ENCODE results near the gene FYN.
A peak's percentile ranks its signal among the peaks of the same experiment; 100 is the strongest.
"Not testable (repeated sequence)": the region's sequence is repeated elsewhere in the genome, so short reads cannot be mapped to it uniquely, and the experiment has no call there.

The FYN gene

DNA sequence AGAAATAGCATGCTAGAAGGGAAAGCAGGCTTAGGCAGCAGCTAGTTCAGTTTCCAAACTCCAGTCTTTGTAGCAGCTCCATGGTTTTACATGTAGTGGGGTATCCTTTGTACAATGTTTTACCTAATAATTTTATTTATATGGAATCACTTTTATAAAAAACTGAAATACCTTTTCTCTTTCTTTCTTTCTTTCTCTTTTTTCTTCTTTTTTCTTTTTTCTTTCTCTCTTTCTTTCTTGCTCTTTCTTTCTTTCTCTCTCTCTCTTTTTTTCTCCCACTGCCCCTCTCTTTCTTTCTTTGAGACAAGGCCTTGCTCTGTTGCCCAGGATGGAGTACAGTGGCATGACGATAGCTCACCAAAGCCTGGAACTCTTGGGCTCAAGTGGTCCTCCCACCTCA is 41.4 kb upstream of the FYN start:
- H3K4me3 ChIP-seq (replicated peaks in 1 of 2; ENCODE audit: low read depth in 2 of 2, low read length in 2 of 2), result no peak overlapping the region
- DNase-seq (ENCODE audit: low read depth in 2 of 2), result no peak
- TF ChIP-seq CTCF (IDR thresholded peaks at IDR 0.05; ENCODE audit: low read depth, low read length), result no peak

DNA sequence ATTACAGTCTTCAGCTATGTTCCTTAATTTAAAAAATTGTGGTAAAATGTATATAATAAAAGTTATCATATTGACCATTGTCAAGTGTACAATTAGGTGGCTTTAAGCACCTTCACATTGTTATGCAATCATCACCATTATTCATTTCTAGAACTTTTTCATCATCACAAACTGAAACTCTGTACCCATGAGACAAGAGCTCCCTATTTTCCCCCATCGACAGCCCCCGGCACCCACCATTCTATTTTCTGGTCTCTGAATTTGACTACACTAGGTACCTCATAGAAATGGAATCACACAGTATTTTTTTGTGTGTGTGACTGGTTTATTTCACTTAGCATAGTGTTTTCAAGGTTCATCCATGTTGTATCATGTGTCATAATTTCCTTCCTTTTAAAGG is 39.7 kb upstream of the FYN start:
- no peak overlapping the region for H3K4me3 ChIP-seq (replicated peaks in 1 of 2; ENCODE audit: low read depth in 2 of 2, low read length in 2 of 2)
- TF ChIP-seq CTCF (IDR thresholded peaks at IDR 0.05; ENCODE audit: low read depth, low read length), result no peak
- DNase-seq (ENCODE audit: low read depth in 2 of 2), result no peak

DNA sequence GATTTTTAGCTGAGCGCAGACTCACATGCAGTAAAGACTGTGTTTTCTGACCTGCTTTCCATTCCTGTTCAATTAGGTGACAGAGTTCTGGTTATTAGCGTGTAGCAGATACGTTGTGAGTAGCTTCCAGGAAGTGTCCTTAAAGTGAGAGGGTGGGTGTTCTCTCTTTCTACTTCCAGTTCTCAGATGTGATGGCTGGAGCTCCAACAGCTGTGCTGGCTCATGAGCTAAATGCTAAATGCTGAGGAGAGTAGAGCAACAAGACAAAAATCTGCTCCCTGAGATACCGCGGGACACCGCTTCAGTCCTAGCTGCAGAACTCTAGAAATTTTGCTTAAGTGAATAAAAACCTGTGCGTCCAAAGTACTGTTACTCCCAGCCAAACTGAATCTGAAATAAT is 38.2 kb upstream of the FYN start:
- no peak overlapping the region for H3K4me3 ChIP-seq (replicated peaks in 1 of 2; ENCODE audit: low read depth in 2 of 2, low read length in 2 of 2)
- TF ChIP-seq CTCF (IDR thresholded peaks at IDR 0.05; ENCODE audit: low read depth, low read length), result no peak
- DNase-seq (ENCODE audit: low read depth in 2 of 2), result no peak

GRCh38 chr6:111909238-111909637 is 36.0 kb upstream of the FYN start:
- no peak for TF ChIP-seq CTCF (IDR thresholded peaks at IDR 0.05; ENCODE audit: low read depth, low read length)
- no peak for DNase-seq (ENCODE audit: low read depth in 2 of 2)
- H3K4me3 ChIP-seq (replicated peaks in 1 of 2; ENCODE audit: low read depth in 2 of 2, low read length in 2 of 2), result no peak overlapping the region

DNA sequence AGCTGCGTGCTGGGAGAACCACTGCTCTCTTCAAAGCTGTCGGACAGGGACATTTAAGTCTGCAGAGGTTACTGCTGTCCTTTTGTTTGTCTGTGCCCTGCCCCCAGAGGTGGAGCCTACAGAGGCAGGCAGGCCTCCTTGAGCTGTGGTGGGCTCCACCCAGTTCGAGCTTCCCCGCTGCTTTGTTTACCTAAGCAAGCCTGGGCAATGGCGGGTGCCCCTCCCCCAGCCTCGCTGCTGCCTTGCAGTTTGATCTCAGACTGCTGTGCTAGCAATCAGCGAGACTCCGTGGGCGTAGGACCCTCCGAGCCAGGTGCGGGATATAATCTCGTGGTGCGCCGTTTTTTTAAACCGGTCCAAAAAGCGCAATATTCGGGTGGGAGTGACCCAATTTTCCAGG is 35.1 kb upstream of the FYN start:
- not testable (repeated sequence) for H3K4me3 ChIP-seq (replicated peaks in 1 of 2; ENCODE audit: low read depth in 2 of 2, low read length in 2 of 2); DNase-seq (ENCODE audit: low read depth in 2 of 2)

DNA sequence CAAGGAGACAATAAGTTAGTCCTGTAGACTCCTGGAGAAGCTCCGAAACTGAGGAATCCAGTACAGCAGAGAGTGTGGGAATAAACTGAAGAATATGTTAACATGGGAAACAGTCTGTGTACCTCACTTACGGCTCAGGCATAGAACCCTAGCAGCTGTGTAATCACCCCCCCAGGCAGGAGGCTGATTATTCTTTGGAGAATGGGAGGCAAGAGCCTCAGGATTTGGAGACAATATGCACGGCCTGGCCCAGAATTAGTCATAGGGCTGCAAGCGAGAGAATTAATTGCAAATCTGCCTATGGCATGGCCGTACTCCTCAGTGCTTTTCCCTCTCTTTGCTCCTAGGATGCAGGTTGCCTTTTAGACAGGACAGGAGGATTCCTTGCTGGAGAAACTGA is 27.5 kb upstream of the FYN start:
- TF ChIP-seq CTCF (IDR thresholded peaks at IDR 0.05; ENCODE audit: low read depth, low read length), result no peak
- H3K4me3 ChIP-seq (replicated peaks in 1 of 2; ENCODE audit: low read depth in 2 of 2, low read length in 2 of 2), result no peak overlapping the region

DNA sequence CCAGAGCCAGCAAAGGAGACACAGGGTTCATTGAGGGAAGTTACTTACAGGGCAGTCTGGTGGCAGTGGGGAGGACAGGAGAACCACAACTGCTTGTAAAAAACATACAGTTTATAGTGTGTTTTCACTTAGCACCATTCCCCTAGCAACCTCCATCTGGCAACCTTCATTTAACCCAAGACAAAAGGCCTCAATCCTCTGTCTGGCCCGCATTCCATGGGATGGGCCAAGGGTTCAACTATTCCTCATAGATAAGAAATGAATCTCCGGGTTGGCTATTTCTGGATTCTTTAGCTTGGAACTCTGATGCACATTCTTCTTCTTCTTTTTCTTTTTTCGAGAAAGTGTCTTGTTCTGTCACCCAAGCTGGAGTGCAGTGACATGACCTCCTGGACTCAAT is 26.3 kb upstream of the FYN start:
- no peak overlapping the region for H3K4me3 ChIP-seq (replicated peaks in 1 of 2; ENCODE audit: low read depth in 2 of 2, low read length in 2 of 2)
- TF ChIP-seq CTCF (IDR thresholded peaks at IDR 0.05; ENCODE audit: low read depth, low read length), result no peak
- DNase-seq (ENCODE audit: low read depth in 2 of 2), result peak in 1 of 2 donors; percentile 53

More for the DNA sequence above, 27.5 kb upstream of the FYN start:
- DNase-seq (ENCODE audit: low read depth in 2 of 2), result no peak

Measured in cardiac fibroblast (primary cell).